ENCODE data around the gene PCBP2. TPM values are rescaled to one million over a fixed set of nuclear protein-coding genes. Genes with fewer than 3 reads are reported as not detected.

Gene PCBP2
- total RNA-seq, 1 donor from 2014 or later, result 1,351 TPM

DNA sequence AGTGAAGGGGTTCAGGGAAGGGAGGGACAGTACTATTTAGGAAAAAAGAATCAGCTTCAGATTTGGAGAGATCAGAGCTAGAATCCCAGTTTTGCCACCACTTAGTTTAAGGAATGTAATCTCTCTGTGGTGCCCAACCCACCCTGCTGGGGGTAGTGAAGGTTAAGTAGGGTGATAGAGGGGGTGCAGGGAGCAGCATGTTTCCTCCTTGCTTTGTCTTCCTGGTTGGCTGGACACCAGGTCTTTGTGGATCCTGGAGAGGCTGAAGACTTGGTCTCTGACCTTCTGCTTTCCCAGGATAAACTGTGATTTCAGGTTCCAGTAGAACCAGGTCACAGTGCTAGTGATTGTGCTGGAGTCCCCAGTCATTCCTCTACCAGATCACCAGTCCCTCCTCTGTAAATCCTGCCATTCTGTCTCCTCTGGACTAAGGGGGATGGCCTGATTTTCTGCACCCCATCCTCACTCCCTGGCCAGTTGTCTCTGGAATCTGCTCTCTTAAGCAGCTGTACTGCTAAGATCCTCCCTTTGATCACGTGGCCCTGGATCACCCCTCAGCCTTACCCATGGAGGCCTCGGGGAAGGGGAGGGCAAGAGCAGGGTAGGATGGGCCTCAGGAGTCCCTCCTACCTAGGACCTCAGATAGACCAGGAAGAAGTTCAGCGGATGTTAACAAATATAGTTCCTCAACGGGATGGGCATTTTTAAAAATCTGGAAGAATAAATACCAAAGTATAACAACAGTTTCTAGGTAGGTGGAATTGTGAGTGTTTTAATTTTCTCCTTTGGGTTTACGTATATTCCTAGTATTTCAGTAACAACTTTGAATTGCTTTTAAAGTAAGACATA lies 44.2 kb downstream of the PCBP2 start:
- no peak for DNase-seq (ENCODE audit: low read depth, low spot score)
- H3K27ac Mint-ChIP-seq (ENCODE audit: unreplicated experiment), result peak overlapping the region; percentile 41
- peaks cover 74% of the 10 kb centered on the region for H3K4me1 Mint-ChIP-seq
- peak overlapping the region; percentile 98 for H3K4me3 Mint-ChIP-seq
- no peak for TF ChIP-seq CTCF (conservative IDR thresholded peaks at IDR 0.05)
- H3K9me3 Mint-ChIP-seq, result no peaks in the 10 kb centered on the region
- H3K27me3 Mint-ChIP-seq (ENCODE audit: low read depth), result peaks cover 6% of the 10 kb centered on the region
- H3K36me3 Mint-ChIP-seq (ENCODE audit: low read depth), result no peaks in the 10 kb centered on the region

DNA sequence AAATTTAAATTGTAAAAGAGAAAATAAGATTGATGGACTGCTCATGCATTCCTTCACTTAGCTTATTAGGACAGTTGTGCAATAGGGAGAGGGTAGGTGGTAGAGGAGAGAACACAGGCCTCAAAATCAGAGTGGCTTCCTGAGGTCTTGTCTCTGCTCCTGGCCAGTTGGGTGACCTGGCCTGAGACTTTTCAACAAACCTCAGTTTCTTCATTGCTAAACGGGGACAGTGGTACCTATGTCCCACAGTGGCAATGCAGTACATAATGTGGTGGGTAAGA lies 44.8 kb downstream of the PCBP2 start:
- H3K27ac Mint-ChIP-seq (ENCODE audit: unreplicated experiment), result no peak overlapping the region
- DNase-seq (ENCODE audit: low read depth, low spot score), result no peak
- no peaks in the 10 kb centered on the region for H3K9me3 Mint-ChIP-seq

GRCh38 chr12:53497461-53497860 lies 45.6 kb downstream of the PCBP2 start:
- DNase-seq (ENCODE audit: low read depth, low spot score), result no peak
- Mint-ChIP-seq H3K9me3 (no peaks in the 10 kb centered on the region), H3K4me3 (peak overlapping the region; percentile 98), H3K27me3 (ENCODE audit: low read depth) (peaks cover 2% of the 10 kb centered on the region), H3K4me1 (peaks cover 73% of the 10 kb centered on the region), H3K36me3 (ENCODE audit: low read depth) (no peaks in the 10 kb centered on the region), H3K27ac (ENCODE audit: unreplicated experiment) (peak overlapping the region; percentile 50)
- TF ChIP-seq CTCF (conservative IDR thresholded peaks at IDR 0.05), result no peak

More for the DNA sequence above, 44.8 kb downstream of the PCBP2 start:
- H3K36me3 Mint-ChIP-seq (ENCODE audit: low read depth), result no peaks in the 10 kb centered on the region
- TF ChIP-seq CTCF (conservative IDR thresholded peaks at IDR 0.05), result no peak
- H3K4me3 Mint-ChIP-seq, result peak overlapping the region; percentile 98
- H3K4me1 Mint-ChIP-seq, result peaks cover 74% of the 10 kb centered on the region
- peaks cover 6% of the 10 kb centered on the region for H3K27me3 Mint-ChIP-seq (ENCODE audit: low read depth)

DNA sequence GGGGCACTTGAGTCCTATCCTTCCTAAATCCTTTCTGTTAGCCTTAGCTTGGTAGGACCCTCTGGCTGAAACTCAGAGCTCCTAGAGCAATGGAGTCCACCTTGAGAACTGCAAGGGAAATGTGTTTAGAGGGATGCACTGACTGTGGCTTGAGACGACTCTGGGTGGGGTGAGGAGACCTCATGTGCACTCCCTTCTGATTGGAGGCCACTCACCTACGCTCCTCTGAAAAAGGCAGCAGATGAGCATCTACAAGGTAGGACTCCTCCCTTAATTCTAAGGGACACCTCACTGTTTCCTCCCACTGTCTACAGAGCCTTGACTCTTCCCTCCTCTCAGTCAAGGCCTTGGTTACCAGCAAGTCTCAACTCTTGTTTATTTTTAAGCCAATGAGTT lies 46.3 kb downstream of the PCBP2 start:
- DNase-seq (ENCODE audit: low read depth, low spot score), result no peak

More for the DNA sequence above, 46.3 kb downstream of the PCBP2 start:
- H3K4me1 Mint-ChIP-seq, result peaks cover 65% of the 10 kb centered on the region
- H3K27ac Mint-ChIP-seq (ENCODE audit: unreplicated experiment), result no peak overlapping the region
- peak overlapping the region; percentile 98 for H3K4me3 Mint-ChIP-seq
- no peaks in the 10 kb centered on the region for H3K9me3 Mint-ChIP-seq
- H3K36me3 Mint-ChIP-seq (ENCODE audit: low read depth), result no peaks in the 10 kb centered on the region
- TF ChIP-seq CTCF (conservative IDR thresholded peaks at IDR 0.05), result no peak
- peaks cover 2% of the 10 kb centered on the region for H3K27me3 Mint-ChIP-seq (ENCODE audit: low read depth)
